Keratinocyte (primary cell): ENCODE data around the gene ECSCR. TPM values are rescaled to one million over a fixed set of nuclear protein-coding genes. Genes with fewer than 3 reads are reported as not detected.
A peak's percentile ranks its signal among the peaks of the same experiment; 100 is the strongest.

ENCODE experiments used
- DNase-seq: peaks from one replicate; pipeline ENCODE4 v3.0.0-alpha.2; 2011; ENCODE audit warnings: low read depth, missing footprints, low spot score
- FAIRE-seq: peaks from 2 replicates; lab custom pipeline; 2011; peaks lifted over from hg19 to GRCh38; lab: Jason Lieb, UNC
- H2AFZ ChIP-seq: 2 replicates; pipeline ENCODE4 v1.6.0; 2012; ENCODE audit warnings: low read length, control low read depth, inconsistent platforms; ENCODE audit not compliant: control insufficient read depth
- H3K27ac ChIP-seq: 2 replicates; pipeline ENCODE4 v1.5.1; 2011; ENCODE audit warnings: low read length; ENCODE audit not compliant: control insufficient read depth, insufficient read depth
- H3K27me3 ChIP-seq: 3 replicates; pipeline ENCODE4 v1.6.0; 2011; ENCODE audit warnings: low read length; ENCODE audit not compliant: control insufficient read depth, insufficient read depth; ENCODE audit errors: extremely low read depth
- H3K36me3 ChIP-seq, 2 experiments: 2 replicates in 1 of 2; 3 replicates in 1 of 2; pipeline ENCODE4 v1.5.1; 2011; ENCODE audit warnings: low read length in 2 of 2, mild to moderate bottlenecking in 1 of 2; ENCODE audit not compliant: control insufficient read depth in 2 of 2, insufficient read depth in 2 of 2; ENCODE audit errors: extremely low read depth in 1 of 2
- H3K4me1 ChIP-seq: 3 replicates; pipeline ENCODE4 v1.5.1; 2011; ENCODE audit warnings: low read length; ENCODE audit not compliant: control insufficient read depth, insufficient read depth; ENCODE audit errors: extremely low read depth
- H3K4me2 ChIP-seq: 3 replicates; pipeline ENCODE4 v1.6.0; 2011; ENCODE audit warnings: low read depth, low read length; ENCODE audit not compliant: control insufficient read depth, insufficient read depth; ENCODE audit errors: extremely low read depth
- H3K4me3 ChIP-seq, 3 experiments: fragments of 200-600 bp in 1 of 3; sonication (generic) in 1 of 3; 2 replicates in 2 of 3; 3 replicates in 1 of 3; pipeline ENCODE4 v1.5.1; 2011 to 2016; ENCODE audit warnings: low read length in 3 of 3, mild to moderate bottlenecking in 3 of 3, control low read depth in 2 of 3, inconsistent platforms in 1 of 3, low read depth in 1 of 3, mixed read lengths in 1 of 3, mixed run types in 1 of 3, moderate library complexity in 1 of 3; ENCODE audit not compliant: control insufficient read depth in 2 of 3, insufficient read depth in 2 of 3; ENCODE audit errors: extremely low read depth in 1 of 3
- H3K79me2 ChIP-seq: 2 replicates; pipeline ENCODE4 v1.6.0; 2012; ENCODE audit warnings: low read length; ENCODE audit not compliant: control insufficient read depth, insufficient read depth
- H3K9ac ChIP-seq: 3 replicates; pipeline ENCODE4 v1.6.0; 2011; ENCODE audit warnings: low read length; ENCODE audit not compliant: control insufficient read depth, insufficient read depth; ENCODE audit errors: extremely low read depth
- H3K9me1 ChIP-seq: 3 replicates; pipeline ENCODE4 v1.6.0; 2011; ENCODE audit warnings: low read length; ENCODE audit not compliant: control insufficient read depth, insufficient read depth; ENCODE audit errors: extremely low read depth
- H3K9me3 ChIP-seq: 2 replicates; pipeline ENCODE4 v1.5.1; 2012; ENCODE audit warnings: low read depth, low read length; ENCODE audit not compliant: control insufficient read depth
- H4K20me1 ChIP-seq: 3 replicates; pipeline ENCODE4 v1.6.0; 2011; ENCODE audit warnings: low read length; ENCODE audit not compliant: control insufficient read depth, insufficient read depth; ENCODE audit errors: extremely low read depth
- CTCF ChIP-seq, 3 experiments: IDR thresholded peaks in 1 of 3; conservative IDR thresholded peaks in 1 of 3; optimal IDR thresholded peaks in 1 of 3; 2 replicates in 2 of 3; 3 replicates in 1 of 3; pipeline versions ENCODE3 to v1.5.1; 2011; ENCODE audit warnings: low read length in 3 of 3, mild to moderate bottlenecking in 3 of 3, moderate library complexity in 2 of 3, control low read depth in 1 of 3, inconsistent platforms in 1 of 3; ENCODE audit not compliant: insufficient read depth in 2 of 3; ENCODE audit errors: extremely low read depth in 1 of 3
- EZH2 ChIP-seq: IDR thresholded peaks from one replicate; pipeline ENCODE4 v1.6.1; 2012; ENCODE audit warnings: inconsistent platforms, mild to moderate bottlenecking, low read length, moderate library complexity
- dilution Hi-C: fragments of 300-500 bp; cut with MboI; formaldehyde crosslinking; loops from one replicate; pipeline ENCODE4 v1.7.0; 2020; ENCODE audit warnings: low sequenced_read_pairs; ENCODE audit not compliant: extremely low pct_ligation_motif_present
- polyA plus RNA-seq, 5 experiments: library from polyadenylated mRNA; depleted of rRNA in 3 of 5; stranded (reverse) in 3 of 5; stranded (forward) in 1 of 5; unstranded in 1 of 5; fragments of >200 nt; gene quantifications; 1 replicate in 1 of 5; 2 replicates in 3 of 5; 3 replicates in 1 of 5; pipeline versions ENCODE4 v1.2.1 to v1.2.3, GENCODE V29; 2011 to 2012; ENCODE audit warnings: missing spikeins in 2 of 5, low read depth in 1 of 5, low replicate concordance in 1 of 5

ECSCR gene
- polyA plus RNA-seq, 1 donor (not counting 4 experiments of a cell fraction or from before 2014, with no cell fraction given), result not detected

GRCh38 chr5:139416651-139417050 is 45.9 kb downstream of the ECSCR start:
- Histone ChIP-seq H3K9me1 (no peaks in the 10 kb centered on the region), H3K4me1 (peaks cover 34% of the 10 kb centered on the region), H3K36me3 (peaks cover 0 to 2% of the 10 kb centered on the region in 2 experiments), H3K27ac (no peak overlapping the region), H4K20me1 (no peaks in the 10 kb centered on the region), H3K79me2 (no peaks in the 10 kb centered on the region), H3K9me3 (no peaks in the 10 kb centered on the region), H3K4me3 (no peak overlapping the region), H3K4me2 (no peak overlapping the region), H2AFZ (no peak overlapping the region), H3K9ac (no peak overlapping the region), H3K27me3 (no peaks in the 10 kb centered on the region)
- dilution Hi-C loops, result no loop called here
- no peak for FAIRE-seq
- no peak for DNase-seq
- no peak for TF ChIP-seq EZH2
- TF ChIP-seq CTCF (optimal IDR thresholded peaks at IDR 0.05 in 1 of 3, IDR thresholded peaks at IDR 0.05 in 1 of 3, conservative IDR thresholded peaks at IDR 0.05 in 1 of 3; ENCODE audit: extremely low read depth in 1 of 3, insufficient read depth in 2 of 3, low read length in 3 of 3), result no peak

GRCh38 chr5:139415869-139416268 is 46.7 kb downstream of the ECSCR start:
- peaks cover 34% of the 10 kb centered on the region for H3K4me1 ChIP-seq
- H3K27me3 ChIP-seq, result no peaks in the 10 kb centered on the region
- TF ChIP-seq CTCF (optimal IDR thresholded peaks at IDR 0.05 in 1 of 3, IDR thresholded peaks at IDR 0.05 in 1 of 3, conservative IDR thresholded peaks at IDR 0.05 in 1 of 3; ENCODE audit: extremely low read depth in 1 of 3, insufficient read depth in 2 of 3, low read length in 3 of 3), result no peak
- no peaks in the 10 kb centered on the region for H3K79me2 ChIP-seq
- no peak overlapping the region for H3K9ac ChIP-seq
- dilution Hi-C loops, result no loop called here
- DNase-seq (no peak), FAIRE-seq (no peak)
- peak overlapping the region; percentile 23 for H3K4me2 ChIP-seq
- peak overlapping the region; percentile 84 for H3K27ac ChIP-seq
- H3K4me3 ChIP-seq, result peak overlapping the region in 1 of 3 experiments; percentile 1
- no peaks in the 10 kb centered on the region for H4K20me1 ChIP-seq
- peaks cover 0 to 2% of the 10 kb centered on the region in 2 experiments for H3K36me3 ChIP-seq
- peak overlapping the region; percentile 38 for H2AFZ ChIP-seq
- no peaks in the 10 kb centered on the region for H3K9me1 ChIP-seq
- no peaks in the 10 kb centered on the region for H3K9me3 ChIP-seq
